Right renal cortex interstitium (tissue), 3 donors: ENCODE measurements around the gene VTI1A. TPM values are rescaled to one million over a fixed set of nuclear protein-coding genes. Genes with fewer than 3 reads are reported as not detected.

Experiments used
- DNase-seq, 3 donors: peaks; one replicate each; pipeline ENCODE4 v3.0.0-alpha.2; 2013; ENCODE audit warnings: low read depth in 3 of 3, low spot score in 2 of 3
- polyA plus RNA-seq, 3 donors: library from polyadenylated mRNA; unstranded; fragments of 120-200 nt; gene quantifications; one replicate each; pipeline ENCODE4 v1.2.1, GENCODE V29; 2013; ENCODE audit not compliant: insufficient read length in 3 of 3

Gene VTI1A
- polyA plus RNA-seq, 3 donors, result 22.3 to 24.8 (median 23.8) TPM

- no peak for DNase-seq
Measured at GRCh38 chr10:112624546-112625048, 177.6 kb downstream of the VTI1A start.

GRCh38 chr10:112628951-112629609, 182.1 kb downstream of the VTI1A start:
- no peak for DNase-seq

GRCh38 chr10:112631501-112632400, 184.7 kb downstream of the VTI1A start:
- no peak for DNase-seq

GRCh38 chr10:112634096-112634830, 187.2 kb downstream of the VTI1A start:
- DNase-seq, result no peak

- DNase-seq, result no peak
Measured at GRCh38 chr10:112637901-112638300, 190.9 kb downstream of the VTI1A start.

- no peak for DNase-seq
Measured at GRCh38 chr10:112639298-112639697, 192.3 kb downstream of the VTI1A start.

GRCh38 chr10:112640638-112641037, 193.6 kb downstream of the VTI1A start:
- DNase-seq, result no peak

GRCh38 chr10:112643600-112644264, 196.7 kb downstream of the VTI1A start:
- DNase-seq, result no peak

GRCh38 chr10:112644265-112644645, 197.2 kb downstream of the VTI1A start:
- no peak for DNase-seq

GRCh38 chr10:112649006-112649821, 202.2 kb downstream of the VTI1A start:
- DNase-seq, result no peak

GRCh38 chr10:112649822-112650152, 202.8 kb downstream of the VTI1A start:
- DNase-seq, result no peak

GRCh38 chr10:112650588-112651030, 203.6 kb downstream of the VTI1A start:
- DNase-seq, result no peak

GRCh38 chr10:112653215-112653614, 206.2 kb downstream of the VTI1A start:
- no peak for DNase-seq

- no peak for DNase-seq
Measured at GRCh38 chr10:112653851-112654250, 206.8 kb downstream of the VTI1A start.

GRCh38 chr10:112654794-112655193, 207.8 kb downstream of the VTI1A start:
- no peak for DNase-seq

GRCh38 chr10:112655722-112656121, 208.7 kb downstream of the VTI1A start:
- DNase-seq, result no peak

- DNase-seq, result no peak
Measured at GRCh38 chr10:112658465-112658864, 211.4 kb downstream of the VTI1A start.

GRCh38 chr10:112658900-112659638, 212.1 kb downstream of the VTI1A start:
- DNase-seq, result no peak
